Measurements from ENCODE around the gene KDM4B.

GRCh38 chr19:5137114-5137513, 168.2 kb downstream of the KDM4B start:
- TF ChIP-seq CTCF (IDR thresholded peaks at IDR 0.05 in 2 of 3, conservative IDR thresholded peaks at IDR 0.05 in 1 of 3; ENCODE audit: borderline replicate concordance in 1 of 3, insufficient read depth in 1 of 3, low read depth in 2 of 3, low read length in 2 of 3) = no peak
- TF ChIP-seq POLR2A (IDR thresholded peaks at IDR 0.05; ENCODE audit: borderline replicate concordance, extremely low read depth, insufficient read depth, insufficient read length) = no peak
- TF ChIP-seq REST (IDR thresholded peaks at IDR 0.05; ENCODE audit: low read depth) = no peak
- TF ChIP-seq POLR2AphosphoS5 (IDR thresholded peaks at IDR 0.05; ENCODE audit: low read depth, low read length) = no peak
- no peak for TF ChIP-seq ZBTB33 (IDR thresholded peaks at IDR 0.05; ENCODE audit: extremely low read depth, insufficient replicate concordance, low read length)
- TF ChIP-seq RAD21 (IDR thresholded peaks at IDR 0.05; ENCODE audit: low read depth) = no peak
- TF ChIP-seq SRF (IDR thresholded peaks at IDR 0.05; ENCODE audit: low read depth) = no peak
- TF ChIP-seq EZH2phosphoT487 (IDR thresholded peaks at IDR 0.05; ENCODE audit: borderline replicate concordance) = no peak
- no peak for TF ChIP-seq EZH2 (IDR thresholded peaks at IDR 0.05)

Measured in HCT116 (cell line).